Stimulated activated naive CD8-positive, alpha-beta T cell treated with anti-CD3 and anti-CD28 coated beads, Interleukin-15, Interleukin-2, amounts not matched to agents 100 ng/mL and 50 ng/mL, for 24 hours (primary cell): ENCODE measurements around the gene ABCA12.

Experiments
- H3K27ac Mint-ChIP-seq: one replicate; pipeline ENCODE4 v1.8.0; 2021; ENCODE audit warnings: mild to moderate bottlenecking, mixed read lengths
- H3K27me3 Mint-ChIP-seq: one replicate; pipeline ENCODE4 v1.8.0; 2021; ENCODE audit warnings: mixed read lengths
- H3K36me3 Mint-ChIP-seq: one replicate; pipeline ENCODE4 v1.8.0; 2021; ENCODE audit warnings: low read depth, mixed read lengths
- H3K4me1 Mint-ChIP-seq: one replicate; pipeline ENCODE4 v1.8.0; 2021; ENCODE audit warnings: low read depth, mixed read lengths
- H3K4me3 Mint-ChIP-seq: one replicate; pipeline ENCODE4 v1.8.0; 2021; ENCODE audit warnings: mild to moderate bottlenecking, mixed read lengths
- H3K9me3 Mint-ChIP-seq: one replicate; pipeline ENCODE4 v1.8.0; 2021; ENCODE audit warnings: mixed read lengths

ABCA12 gene

GRCh38 chr2:215034154-215034553 lies 104.3 kb downstream of the ABCA12 start:
- no peaks in the 10 kb centered on the region for H3K4me1 Mint-ChIP-seq
- H3K4me3 Mint-ChIP-seq = no peak overlapping the region
- H3K9me3 Mint-ChIP-seq = no peaks in the 10 kb centered on the region
- no peaks in the 10 kb centered on the region for H3K27me3 Mint-ChIP-seq
- H3K36me3 Mint-ChIP-seq = no peaks in the 10 kb centered on the region
- H3K27ac Mint-ChIP-seq = no peak overlapping the region

DNA sequence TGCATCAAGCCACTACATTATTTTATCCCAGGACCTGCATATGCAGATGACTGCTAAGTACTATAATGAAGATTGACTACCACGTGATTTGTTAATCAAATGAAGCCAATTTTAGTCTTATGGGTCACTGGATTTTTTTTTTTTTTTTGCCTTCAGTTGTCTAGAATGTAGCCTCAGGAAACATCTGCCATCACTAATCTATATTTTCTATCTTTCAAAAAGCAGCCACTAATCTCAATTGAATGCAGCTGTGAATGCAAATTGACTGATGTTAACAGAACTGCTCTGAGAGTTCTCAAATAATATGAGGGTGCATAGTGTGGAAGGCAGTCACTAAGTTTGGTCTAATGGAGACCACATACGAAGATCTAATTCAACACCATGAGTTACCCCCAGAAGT lies 106.3 kb downstream of the ABCA12 start:
- Mint-ChIP-seq H3K27ac (no peak overlapping the region), H3K9me3 (no peaks in the 10 kb centered on the region), H3K27me3 (no peaks in the 10 kb centered on the region), H3K4me3 (no peak overlapping the region), H3K4me1 (no peaks in the 10 kb centered on the region), H3K36me3 (no peaks in the 10 kb centered on the region)

DNA sequence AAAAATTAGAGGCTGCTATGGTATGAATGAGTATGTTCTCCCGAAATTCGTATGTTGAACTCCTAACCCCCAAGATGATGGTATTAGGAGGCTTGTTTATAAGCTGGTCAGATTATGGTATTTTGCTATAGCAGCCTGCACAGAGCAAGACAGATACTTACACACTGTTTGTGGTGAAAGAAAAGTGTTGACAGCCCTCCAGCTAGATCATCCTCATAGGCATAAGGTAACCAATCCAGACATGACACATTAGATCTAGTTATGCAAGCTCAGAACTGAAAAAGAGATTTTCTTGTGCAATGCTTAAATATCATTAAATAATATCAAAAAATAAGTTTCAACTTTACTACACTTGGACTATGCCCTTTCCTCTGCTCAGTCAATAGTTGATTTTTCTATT lies 107.1 kb downstream of the ABCA12 start:
- no peak overlapping the region for H3K4me3 Mint-ChIP-seq
- no peaks in the 10 kb centered on the region for H3K36me3 Mint-ChIP-seq
- H3K27me3 Mint-ChIP-seq = no peaks in the 10 kb centered on the region
- H3K4me1 Mint-ChIP-seq = no peaks in the 10 kb centered on the region
- H3K9me3 Mint-ChIP-seq = no peaks in the 10 kb centered on the region
- no peak overlapping the region for H3K27ac Mint-ChIP-seq

- Mint-ChIP-seq H3K27ac (no peak overlapping the region), H3K36me3 (no peaks in the 10 kb centered on the region), H3K4me1 (no peaks in the 10 kb centered on the region), H3K27me3 (no peaks in the 10 kb centered on the region), H3K9me3 (no peaks in the 10 kb centered on the region), H3K4me3 (no peak overlapping the region)
Observed at GRCh38 chr2:215029936-215030335, 108.5 kb downstream of the ABCA12 start.

DNA sequence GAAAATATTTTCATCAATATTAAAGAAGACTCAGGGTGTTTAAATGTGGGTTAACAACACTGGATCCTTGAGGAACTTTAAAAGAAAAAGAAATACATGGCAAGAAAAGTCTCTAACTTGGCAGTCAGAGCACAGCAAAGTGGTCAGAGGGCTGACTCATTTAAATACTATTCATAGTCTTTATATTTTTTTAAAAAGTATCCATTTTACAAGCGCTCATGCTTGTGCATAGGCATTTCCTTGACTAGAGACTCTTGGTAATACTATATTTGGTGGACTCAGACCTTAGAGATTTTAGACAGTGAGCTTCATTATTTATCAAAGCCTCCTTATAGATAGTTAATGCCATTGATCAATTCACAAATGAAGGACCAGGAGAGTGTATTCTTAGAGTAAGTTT lies 110.2 kb downstream of the ABCA12 start:
- no peak overlapping the region for H3K4me3 Mint-ChIP-seq
- H3K36me3 Mint-ChIP-seq = no peaks in the 10 kb centered on the region
- no peaks in the 10 kb centered on the region for H3K9me3 Mint-ChIP-seq
- H3K27ac Mint-ChIP-seq = no peak overlapping the region
- no peaks in the 10 kb centered on the region for H3K4me1 Mint-ChIP-seq
- no peaks in the 10 kb centered on the region for H3K27me3 Mint-ChIP-seq

- no peaks in the 10 kb centered on the region for H3K27me3 Mint-ChIP-seq
- no peaks in the 10 kb centered on the region for H3K36me3 Mint-ChIP-seq
- no peaks in the 10 kb centered on the region for H3K9me3 Mint-ChIP-seq
- no peaks in the 10 kb centered on the region for H3K4me1 Mint-ChIP-seq
- H3K27ac Mint-ChIP-seq = no peak overlapping the region
- no peak overlapping the region for H3K4me3 Mint-ChIP-seq
Observed at GRCh38 chr2:215027779-215028178, 110.6 kb downstream of the ABCA12 start.

- H3K27ac Mint-ChIP-seq = no peak overlapping the region
- H3K9me3 Mint-ChIP-seq = no peaks in the 10 kb centered on the region
- H3K4me3 Mint-ChIP-seq = no peak overlapping the region
- H3K4me1 Mint-ChIP-seq = no peaks in the 10 kb centered on the region
- no peaks in the 10 kb centered on the region for H3K36me3 Mint-ChIP-seq
- H3K27me3 Mint-ChIP-seq = no peaks in the 10 kb centered on the region
Observed at GRCh38 chr2:215022910-215023309, 115.5 kb downstream of the ABCA12 start.

- Mint-ChIP-seq H3K9me3 (no peaks in the 10 kb centered on the region), H3K4me3 (no peak overlapping the region), H3K36me3 (no peaks in the 10 kb centered on the region), H3K4me1 (no peaks in the 10 kb centered on the region), H3K27ac (no peak overlapping the region), H3K27me3 (no peaks in the 10 kb centered on the region)
Observed at GRCh38 chr2:215022418-215022817, 116.0 kb downstream of the ABCA12 start.

DNA sequence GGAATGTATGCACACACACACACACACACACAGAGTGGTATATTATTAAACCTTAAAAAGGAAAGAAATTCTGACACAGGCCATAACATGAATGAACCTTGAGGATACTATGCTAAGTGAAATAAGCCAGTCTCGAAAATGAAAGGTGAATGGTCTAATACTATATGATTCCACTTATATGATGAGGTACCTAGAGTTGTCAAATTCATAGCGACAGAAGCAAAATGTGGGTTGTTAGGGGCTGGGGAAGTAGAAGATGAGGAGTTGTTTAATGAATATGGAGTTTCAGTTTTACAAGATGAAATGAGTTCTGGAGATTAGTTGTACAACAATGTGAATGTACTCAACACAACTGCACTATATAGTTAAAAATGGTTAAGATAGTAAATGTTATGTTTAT lies 118.1 kb downstream of the ABCA12 start:
- Mint-ChIP-seq H3K27ac (no peak overlapping the region), H3K4me3 (no peak overlapping the region), H3K9me3 (no peaks in the 10 kb centered on the region), H3K4me1 (no peaks in the 10 kb centered on the region), H3K36me3 (no peaks in the 10 kb centered on the region), H3K27me3 (no peaks in the 10 kb centered on the region)

- H3K9me3 Mint-ChIP-seq = no peaks in the 10 kb centered on the region
- H3K27ac Mint-ChIP-seq = no peak overlapping the region
- H3K36me3 Mint-ChIP-seq = no peaks in the 10 kb centered on the region
- H3K4me1 Mint-ChIP-seq = no peaks in the 10 kb centered on the region
- no peak overlapping the region for H3K4me3 Mint-ChIP-seq
- no peaks in the 10 kb centered on the region for H3K27me3 Mint-ChIP-seq
Observed at GRCh38 chr2:215019521-215020145, 118.8 kb downstream of the ABCA12 start.

DNA sequence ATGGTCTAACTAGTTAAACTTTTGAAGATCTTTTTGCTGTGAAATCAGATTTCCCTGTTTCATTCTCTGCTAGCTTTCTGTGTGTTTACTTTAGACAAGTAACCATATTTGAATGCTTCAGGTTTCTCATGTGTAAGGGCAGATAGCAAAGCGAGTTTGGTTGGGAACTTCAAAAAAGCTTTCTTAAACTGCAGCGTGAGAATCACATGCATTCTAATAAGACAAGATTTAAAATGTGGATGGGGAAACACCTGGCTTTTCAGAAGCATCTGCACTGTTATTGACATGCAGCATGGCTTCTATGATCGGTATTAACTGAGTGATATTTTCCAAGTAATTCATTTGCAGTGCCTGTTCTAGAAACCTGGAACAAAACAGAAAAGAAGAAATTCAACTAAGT lies 119.3 kb downstream of the ABCA12 start:
- Mint-ChIP-seq H3K9me3 (no peaks in the 10 kb centered on the region), H3K36me3 (no peaks in the 10 kb centered on the region), H3K27ac (no peak overlapping the region), H3K4me3 (no peak overlapping the region), H3K27me3 (no peaks in the 10 kb centered on the region), H3K4me1 (no peaks in the 10 kb centered on the region)

DNA sequence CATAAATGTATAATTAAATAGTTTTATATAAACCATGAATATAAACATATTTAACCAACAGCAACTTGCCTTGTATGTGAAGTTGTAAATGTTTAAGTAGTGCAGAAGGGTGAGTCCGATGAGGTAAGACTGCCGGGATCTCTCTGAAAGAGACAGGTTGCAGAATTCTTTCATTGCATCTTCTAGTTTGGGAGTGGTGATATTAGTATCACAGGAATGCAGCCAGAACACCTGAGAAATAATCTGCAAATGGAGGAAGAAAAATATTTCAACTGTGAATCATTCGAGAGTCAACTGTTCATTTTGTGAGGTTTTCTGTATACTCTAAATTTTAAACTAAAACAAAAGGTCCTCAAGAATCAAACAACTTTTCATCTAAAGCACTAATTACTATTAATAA lies 123.0 kb downstream of the ABCA12 start:
- Mint-ChIP-seq H3K27me3 (peaks cover 3% of the 10 kb centered on the region), H3K27ac (no peak overlapping the region), H3K4me1 (no peaks in the 10 kb centered on the region), H3K4me3 (no peak overlapping the region), H3K36me3 (no peaks in the 10 kb centered on the region), H3K9me3 (no peaks in the 10 kb centered on the region)

GRCh38 chr2:215010390-215010789 lies 128.0 kb downstream of the ABCA12 start:
- no peaks in the 10 kb centered on the region for H3K36me3 Mint-ChIP-seq
- H3K9me3 Mint-ChIP-seq = no peaks in the 10 kb centered on the region
- H3K27ac Mint-ChIP-seq = no peak overlapping the region
- H3K4me3 Mint-ChIP-seq = no peak overlapping the region
- peaks cover 6% of the 10 kb centered on the region for H3K27me3 Mint-ChIP-seq
- no peaks in the 10 kb centered on the region for H3K4me1 Mint-ChIP-seq

GRCh38 chr2:215003001-215003400 lies 135.4 kb downstream of the ABCA12 start:
- Mint-ChIP-seq H3K27ac (no peak overlapping the region), H3K4me1 (no peaks in the 10 kb centered on the region), H3K4me3 (no peak overlapping the region), H3K36me3 (no peaks in the 10 kb centered on the region), H3K9me3 (no peaks in the 10 kb centered on the region), H3K27me3 (peaks cover 11% of the 10 kb centered on the region)

DNA sequence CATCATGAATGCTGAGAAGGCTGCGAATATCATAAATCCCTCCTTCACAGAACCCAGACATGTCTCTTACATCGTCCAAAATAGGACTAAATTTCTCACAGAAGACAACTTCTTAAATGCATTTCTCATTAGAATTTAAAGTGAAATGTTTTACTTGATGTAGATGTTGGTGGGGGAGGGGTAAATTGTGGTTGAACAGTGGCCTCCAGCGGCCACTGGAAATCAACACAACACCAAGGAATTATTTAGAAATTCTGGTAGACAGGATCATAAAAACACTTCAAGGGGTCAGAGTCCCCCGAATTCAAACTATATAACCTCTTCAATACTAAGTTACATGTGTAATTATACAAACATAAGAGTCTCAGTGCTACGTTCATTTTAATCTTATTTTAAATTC lies 135.9 kb downstream of the ABCA12 start:
- Mint-ChIP-seq H3K4me1 (no peaks in the 10 kb centered on the region), H3K27me3 (peaks cover 11% of the 10 kb centered on the region), H3K9me3 (no peaks in the 10 kb centered on the region), H3K36me3 (no peaks in the 10 kb centered on the region), H3K27ac (no peak overlapping the region), H3K4me3 (no peak overlapping the region)

GRCh38 chr2:215000721-215001120 lies 137.7 kb downstream of the ABCA12 start:
- no peaks in the 10 kb centered on the region for H3K9me3 Mint-ChIP-seq
- H3K27me3 Mint-ChIP-seq = peaks cover 8% of the 10 kb centered on the region
- H3K4me1 Mint-ChIP-seq = no peaks in the 10 kb centered on the region
- no peak overlapping the region for H3K27ac Mint-ChIP-seq
- no peak overlapping the region for H3K4me3 Mint-ChIP-seq
- H3K36me3 Mint-ChIP-seq = no peaks in the 10 kb centered on the region
